Chondrocyte (in vitro differentiated cells): ENCODE measurements around the gene FAM20A. TPM values are rescaled to one million over a fixed set of nuclear protein-coding genes. Genes with fewer than 3 reads are reported as not detected.
A peak's percentile ranks its signal among the peaks of the same experiment; 100 is the strongest.

Experiments used
- DNase-seq: peaks from one replicate; pipeline ENCODE4 v3.0.0; 2021; ENCODE audit warnings: mixed read lengths, low spot score
- H3K27ac Mint-ChIP-seq: one replicate; pipeline ENCODE4 v1.8.0; 2021; ENCODE audit warnings: mild to moderate bottlenecking, moderate library complexity, mixed read lengths; ENCODE audit not compliant: unreplicated experiment
- H3K27me3 Mint-ChIP-seq: 2 replicates; pipeline ENCODE4 v1.8.0; 2021; ENCODE audit warnings: low read depth, mixed read lengths
- H3K36me3 Mint-ChIP-seq: 2 replicates; pipeline ENCODE4 v1.8.0; 2021; ENCODE audit warnings: low read depth, mixed read lengths
- H3K4me1 Mint-ChIP-seq: 2 replicates; pipeline ENCODE4 v1.8.0; 2021; ENCODE audit warnings: low read depth, mild to moderate bottlenecking, mixed read lengths
- H3K4me3 Mint-ChIP-seq: one replicate; pipeline ENCODE4 v1.8.0; 2021; ENCODE audit warnings: mild to moderate bottlenecking, moderate library complexity, mixed read lengths; ENCODE audit not compliant: unreplicated experiment
- H3K9me3 Mint-ChIP-seq: 2 replicates; pipeline ENCODE4 v1.8.0; 2021; ENCODE audit warnings: low read depth, mixed read lengths
- long read RNA-seq: library from polyadenylated mRNA; stranded (forward); transcript quantifications from one replicate; pipeline ENCODE4 v2.0.0, GENCODE V29; 2021
- total RNA-seq: library from RNA; stranded (reverse); gene quantifications from 3 replicates; pipeline ENCODE4 v1.2.1, GENCODE V29; 2021
- TF ChIP-seq, protein P1 (sequence below): fragments of 200-600 bp; sonication (generic); IDR thresholded peaks from 2 replicates; pipeline ENCODE4 v1.5.0; 2021; ENCODE audit warnings: antibody characterized with exemption, mild to moderate bottlenecking, moderate library complexity

FAM20A gene
- not detected in 3 replicates for total RNA-seq
- long read RNA-seq, partial matches to known transcripts, result 0 of 1 reads
- long read RNA-seq, other reads (novel, unspliced or antisense), result 1 of 1 reads

DNA sequence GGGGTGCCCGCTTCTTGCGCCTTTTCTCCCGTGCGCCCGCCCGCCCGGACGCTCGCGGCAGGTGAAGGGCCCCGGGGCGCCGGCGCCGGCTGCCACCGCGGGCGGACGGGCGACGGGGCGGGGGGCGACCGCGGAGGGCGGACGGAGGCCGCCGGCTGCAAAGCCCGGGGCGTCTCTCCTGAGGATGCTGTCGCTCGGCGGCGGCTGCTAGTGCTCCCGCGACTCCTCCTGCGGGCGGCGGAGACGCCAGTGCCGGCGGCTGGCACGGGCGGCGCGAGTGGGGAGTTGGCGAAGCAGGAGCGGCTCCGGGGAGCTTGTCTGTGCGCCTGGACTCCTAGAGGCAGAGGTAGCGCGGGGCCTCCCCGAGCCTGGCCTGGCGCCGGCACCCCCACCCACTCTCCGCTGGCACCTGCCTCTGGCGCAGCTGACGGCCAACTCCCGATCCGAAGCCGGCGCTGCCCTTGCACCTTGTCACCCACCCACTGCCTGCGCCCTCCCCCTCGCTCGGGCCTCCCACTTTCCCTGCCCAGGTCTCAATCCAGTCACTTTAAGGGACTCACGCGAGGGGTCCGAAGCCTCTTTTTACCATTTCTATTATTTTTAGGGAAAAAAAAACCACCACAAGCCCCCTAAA, at the start of gene FAM20A:
FAM20A (minus strand) TSS at position 437 of the 634 bp plus-strand sequence. CDS start 701 bp downstream, outside the sequence.
- peaks cover 40% of the 10 kb centered on the region for H3K27me3 Mint-ChIP-seq
- peak within 1 kb of the TSS; percentile 52 for H3K4me3 Mint-ChIP-seq
- peaks cover 7% of the 10 kb centered on the region for H3K9me3 Mint-ChIP-seq
- H3K4me1 Mint-ChIP-seq, result peaks cover 8% of the 10 kb centered on the region
- DNase-seq, result peak; percentile 80
- H3K36me3 Mint-ChIP-seq, result no peaks in the 10 kb centered on the region
- TF ChIP-seq, protein P1, sequence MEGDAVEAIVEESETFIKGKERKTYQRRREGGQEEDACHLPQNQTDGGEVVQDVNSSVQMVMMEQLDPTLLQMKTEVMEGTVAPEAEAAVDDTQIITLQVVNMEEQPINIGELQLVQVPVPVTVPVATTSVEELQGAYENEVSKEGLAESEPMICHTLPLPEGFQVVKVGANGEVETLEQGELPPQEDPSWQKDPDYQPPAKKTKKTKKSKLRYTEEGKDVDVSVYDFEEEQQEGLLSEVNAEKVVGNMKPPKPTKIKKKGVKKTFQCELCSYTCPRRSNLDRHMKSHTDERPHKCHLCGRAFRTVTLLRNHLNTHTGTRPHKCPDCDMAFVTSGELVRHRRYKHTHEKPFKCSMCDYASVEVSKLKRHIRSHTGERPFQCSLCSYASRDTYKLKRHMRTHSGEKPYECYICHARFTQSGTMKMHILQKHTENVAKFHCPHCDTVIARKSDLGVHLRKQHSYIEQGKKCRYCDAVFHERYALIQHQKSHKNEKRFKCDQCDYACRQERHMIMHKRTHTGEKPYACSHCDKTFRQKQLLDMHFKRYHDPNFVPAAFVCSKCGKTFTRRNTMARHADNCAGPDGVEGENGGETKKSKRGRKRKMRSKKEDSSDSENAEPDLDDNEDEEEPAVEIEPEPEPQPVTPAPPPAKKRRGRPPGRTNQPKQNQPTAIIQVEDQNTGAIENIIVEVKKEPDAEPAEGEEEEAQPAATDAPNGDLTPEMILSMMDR, result no peak
- H3K27ac Mint-ChIP-seq, result no peak within 1 kb of the TSS

GRCh38 chr17:68649324-68649723, 48.2 kb upstream of the FAM20A start:
- peaks cover 2% of the 10 kb centered on the region for H3K36me3 Mint-ChIP-seq
- no peak for DNase-seq
- H3K27me3 Mint-ChIP-seq, result peaks cover 4% of the 10 kb centered on the region
- no peaks in the 10 kb centered on the region for H3K4me1 Mint-ChIP-seq
- TF ChIP-seq, protein P1, result no peak
- H3K4me3 Mint-ChIP-seq, result no peak overlapping the region
- H3K27ac Mint-ChIP-seq, result no peak overlapping the region
- peaks cover 8% of the 10 kb centered on the region for H3K9me3 Mint-ChIP-seq

- no peak for DNase-seq
- no peak overlapping the region for H3K27ac Mint-ChIP-seq
Measured at GRCh38 chr17:68646626-68647526, 45.7 kb upstream of the FAM20A start.

DNA sequence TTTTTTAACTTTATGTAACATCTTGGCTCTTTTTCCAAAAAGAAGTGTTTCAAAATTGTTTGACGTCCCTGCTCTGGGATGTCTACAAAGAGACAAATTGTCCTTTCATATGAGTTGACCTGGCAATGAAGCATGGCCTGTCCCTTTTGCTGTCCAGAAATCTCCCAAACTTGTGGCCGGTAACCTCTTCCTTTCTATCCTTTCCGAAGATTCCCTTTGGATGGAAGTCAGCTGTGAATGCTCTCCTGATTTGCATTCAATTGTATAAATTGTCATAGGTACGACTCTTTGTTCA, 40.9 kb upstream of the FAM20A start:
- TF ChIP-seq, protein P1, result no peak
- Mint-ChIP-seq H3K27me3 (no peaks in the 10 kb centered on the region), H3K27ac (no peak overlapping the region), H3K4me3 (no peak overlapping the region), H3K36me3 (no peaks in the 10 kb centered on the region), H3K4me1 (peaks cover 5% of the 10 kb centered on the region), H3K9me3 (no peaks in the 10 kb centered on the region)
- no peak for DNase-seq

More at GRCh38 chr17:68646626-68647526, 45.7 kb upstream of the FAM20A start:
- H3K36me3 Mint-ChIP-seq, result peaks cover 2% of the 10 kb centered on the region
- no peak overlapping the region for H3K4me3 Mint-ChIP-seq
- H3K9me3 Mint-ChIP-seq, result peaks cover 8% of the 10 kb centered on the region
- H3K27me3 Mint-ChIP-seq, result peaks cover 1% of the 10 kb centered on the region
- TF ChIP-seq, protein P1, result no peak
- no peaks in the 10 kb centered on the region for H3K4me1 Mint-ChIP-seq

- H3K27ac Mint-ChIP-seq, result no peak overlapping the region
- H3K4me3 Mint-ChIP-seq, result no peak overlapping the region
- no peak for DNase-seq
- peaks cover 5% of the 10 kb centered on the region for H3K4me1 Mint-ChIP-seq
- H3K9me3 Mint-ChIP-seq, result no peaks in the 10 kb centered on the region
- TF ChIP-seq, protein P1, result no peak
- no peaks in the 10 kb centered on the region for H3K36me3 Mint-ChIP-seq
- H3K27me3 Mint-ChIP-seq, result no peaks in the 10 kb centered on the region
Measured at GRCh38 chr17:68641276-68642117, 40.3 kb upstream of the FAM20A start.
